GM12891 (cell line): ENCODE data around the gene DESI2.
"Not testable (repeated sequence)": the region's sequence is repeated elsewhere in the genome, so short reads cannot be mapped to it uniquely, and the experiment has no call there.

ENCODE experiments used
- POLR2A ChIP-seq: IDR thresholded peaks from 2 replicates; pipeline ENCODE4 v1.6.1; 2011; ENCODE audit warnings: low read depth, low read length, control low read depth
- POLR2AphosphoS5 ChIP-seq: IDR thresholded peaks from 2 replicates; pipeline ENCODE4 v1.6.1; 2011; ENCODE audit warnings: low read depth, low read length, control low read depth
- POU2F2 ChIP-seq: IDR thresholded peaks from 2 replicates; pipeline ENCODE4 v1.6.1; 2011; ENCODE audit warnings: low read depth, mild to moderate bottlenecking, control low read depth, low read length, moderate library complexity
- TAF1 ChIP-seq: IDR thresholded peaks from 2 replicates; pipeline ENCODE4 v1.6.1; 2011; ENCODE audit warnings: low read depth, low read length, control low read depth

GRCh38 chr1:244739140-244739539 lies 86.2 kb downstream of the DESI2 start:
- TF ChIP-seq POLR2AphosphoS5, TAF1, POLR2A, POU2F2: not testable (repeated sequence)
